HCT116 (cell line): ENCODE results near the gene ERP27. TPM values are rescaled to one million over a fixed set of nuclear protein-coding genes. Genes with fewer than 3 reads are reported as not detected.
A peak's percentile ranks its signal among the peaks of the same experiment; 100 is the strongest.

Experiments used
- ATAC-seq: fragments of 200-7000 bp; cut with Tn5 transposase; 2 replicates; pipeline ENCODE4 v1.9.1; 2020; ENCODE audit warnings: mild to moderate bottlenecking, moderate library complexity
- BruUV-seq: library from RNA; stranded (reverse); fragments of 400-500 nt; replicated peaks from 2 replicates; lab custom pipeline; 2021; lab: Mats Ljungman, UMichigan
- CTCF ChIA-PET: fragments of 300-600 bp; sonication (Branson Sonifier 250); formaldehyde crosslinking; loops from one replicate; lab custom pipeline; 2021; ENCODE audit warnings: antibody characterized with exemption; lab: Charles Lee
- POLR2A ChIA-PET: fragments of 300-600, 350-600 bp; sonication (Branson Sonifier 250); formaldehyde crosslinking; loops from one replicate; lab custom pipeline; 2021; ENCODE audit warnings: antibody characterized with exemption; lab: Charles Lee
- RAD21 ChIA-PET, 2 experiments: fragments of 300-600 bp; sonication (Branson Sonifier 250); formaldehyde crosslinking; loops; one replicate each; lab custom pipeline; 2023; ENCODE audit warnings: low total read pairs in 2 of 2; ENCODE audit not compliant: uncharacterized antibody in 2 of 2, unreplicated experiment in 2 of 2, low non-redundant PET in 1 of 2; lab: Charles Lee
- DNase-seq: peaks from one replicate; pipeline ENCODE4 v3.0.0-alpha.2; 2010; ENCODE audit warnings: low read depth, low spot score
- H2AFZ ChIP-seq: fragments of 200-600 bp; shearing (Covaris generic), sonication (generic); 2 replicates; pipeline ENCODE4 v1.6.1; 2017; ENCODE audit warnings: low read depth, mixed run types, mixed read lengths, antibody characterized with exemption, low read length; ENCODE audit not compliant: poor library complexity, severe bottlenecking
- H3K27ac ChIP-seq: 2 replicates; pipeline ENCODE4 v1.5.1; 2012; ENCODE audit warnings: low read depth, low read length
- H3K27me3 ChIP-seq: fragments of 200-600 bp; sonication (generic); 2 replicates; pipeline ENCODE4 v1.6.1; 2016; ENCODE audit warnings: mixed run types, low read length, mixed read lengths; ENCODE audit not compliant: insufficient read depth
- H3K36me3 ChIP-seq, 2 experiments: fragments of 200-500 bp in 1 of 2; fragments of 200-600 bp in 1 of 2; sonication (Bioruptor generic) in 1 of 2; sonication (generic) in 1 of 2; 2 replicates each; pipeline versions ENCODE4 v1.5.1 to v1.6.1; 2014 to 2016; ENCODE audit warnings: low read length in 2 of 2, inconsistent platforms in 1 of 2, mixed read lengths in 1 of 2, mixed run types in 1 of 2; ENCODE audit not compliant: insufficient read depth in 2 of 2, control insufficient read depth in 1 of 2
- H3K4me1 ChIP-seq, 2 experiments: fragments of 200-600 bp in 1 of 2; sonication (generic) in 1 of 2; 2 replicates each; pipeline versions ENCODE4 v1.5.1 to v1.6.1; 2012 to 2017; ENCODE audit warnings: low read length in 2 of 2, inconsistent platforms in 1 of 2, mild to moderate bottlenecking in 1 of 2, mixed read lengths in 1 of 2, mixed run types in 1 of 2, moderate library complexity in 1 of 2; ENCODE audit not compliant: insufficient read depth in 2 of 2, control insufficient read depth in 1 of 2
- H3K4me2 ChIP-seq: fragments of 200-600 bp; sonication (generic); 2 replicates; pipeline ENCODE4 v1.6.1; 2017; ENCODE audit warnings: mixed run types, low read length, mixed read lengths
- H3K4me3 ChIP-seq, 2 experiments: fragments of 200-600 bp in 1 of 2; sonication (generic) in 1 of 2; replicated peaks in 1 of 2; 2 replicates each; pipeline ENCODE4 v1.5.1; 2011 to 2016; ENCODE audit warnings: low read length in 2 of 2, control low read depth in 1 of 2, low read depth in 1 of 2, mild to moderate bottlenecking in 1 of 2, mixed read lengths in 1 of 2, mixed run types in 1 of 2
- H3K79me2 ChIP-seq: fragments of 200-600 bp; sonication (generic); 2 replicates; pipeline ENCODE4 v1.6.1; 2017; ENCODE audit warnings: mild to moderate bottlenecking, mixed run types, low read length, moderate library complexity, mixed read lengths; ENCODE audit not compliant: insufficient read depth
- H3K9ac ChIP-seq: fragments of 200-600 bp; sonication (generic); 2 replicates; pipeline ENCODE4 v1.6.1; 2016; ENCODE audit warnings: low read length, mixed read lengths
- H3K9me2 ChIP-seq: fragments of 200-600 bp; sonication (generic), shearing (Covaris generic); 2 replicates; pipeline ENCODE4 v1.6.1; 2017; ENCODE audit warnings: mixed run types, mild to moderate bottlenecking, moderate library complexity; ENCODE audit not compliant: insufficient read depth
- H3K9me3 ChIP-seq, 2 experiments: fragments of 200-500 bp in 1 of 2; fragments of 200-600 bp in 1 of 2; sonication (Bioruptor generic) in 1 of 2; sonication (generic) in 1 of 2; 2 replicates each; pipeline ENCODE4 v1.6.1; 2014 to 2017; ENCODE audit warnings: low read length in 2 of 2, mixed read lengths in 2 of 2, inconsistent platforms in 1 of 2, low read depth in 1 of 2, mild to moderate bottlenecking in 1 of 2, mixed run types in 1 of 2, moderate library complexity in 1 of 2; ENCODE audit not compliant: control insufficient read depth in 1 of 2, insufficient read depth in 1 of 2
- H4K20me1 ChIP-seq: fragments of 200-600 bp; sonication (generic), shearing (Covaris generic); 2 replicates; pipeline ENCODE4 v1.6.1; 2017; ENCODE audit warnings: mixed run types, mild to moderate bottlenecking, moderate library complexity; ENCODE audit not compliant: insufficient read depth
- CBX3 ChIP-seq: IDR thresholded peaks from 2 replicates; pipeline ENCODE4 v1.6.1; 2012; ENCODE audit warnings: low read depth
- ELF1 ChIP-seq: IDR thresholded peaks from 2 replicates; pipeline ENCODE4 v1.6.1; 2012; ENCODE audit warnings: low read depth, borderline replicate concordance
- EZH2phosphoT487 ChIP-seq: fragments of 200-600 bp; IDR thresholded peaks from 2 replicates; pipeline ENCODE4 v1.6.1; 2018; ENCODE audit warnings: antibody characterized with exemption, borderline replicate concordance
- FOSL1 ChIP-seq: IDR thresholded peaks from 2 replicates; pipeline ENCODE4 v1.6.1; 2012; ENCODE audit warnings: low read depth
- JUND ChIP-seq: IDR thresholded peaks from 2 replicates; pipeline ENCODE4 v1.6.1; 2012
- POLR2A ChIP-seq: IDR thresholded peaks from 2 replicates; pipeline ENCODE4 v1.7.0; 2011; ENCODE audit warnings: borderline replicate concordance; ENCODE audit not compliant: insufficient read depth, insufficient read length; ENCODE audit errors: extremely low read depth
- RAD21 ChIP-seq: IDR thresholded peaks from 2 replicates; pipeline ENCODE4 v1.6.1; 2012; ENCODE audit warnings: low read depth, mild to moderate bottlenecking
- SIN3A ChIP-seq: IDR thresholded peaks from 2 replicates; pipeline ENCODE4 v1.6.1; 2012; ENCODE audit warnings: low read depth
- SP1 ChIP-seq: IDR thresholded peaks from 2 replicates; pipeline ENCODE4 v1.6.1; 2012; ENCODE audit warnings: low read depth
- ZNF274 ChIP-seq: fragments of 200-500 bp; sonication (Bioruptor generic); IDR thresholded peaks from 2 replicates; pipeline ENCODE4 v1.6.1; 2014; ENCODE audit warnings: mild to moderate bottlenecking, low read depth, low read length, inconsistent platforms
- intact Hi-C: fragments of 100-400 bp; cut with micrococcal nuclease; formaldehyde crosslinking; loops from 2 replicates; pipeline ENCODE4 v1.10.0; 2022
- total RNA-seq: library from RNA; stranded (reverse); gene quantifications from one replicate; pipeline ENCODE4 v1.2.1, GENCODE V29; 2021; ENCODE audit not compliant: unreplicated experiment
- TF ChIP-seq, protein P1 (sequence below): IDR thresholded peaks from 2 replicates; pipeline ENCODE4 v1.6.1; 2011; ENCODE audit warnings: mild to moderate bottlenecking, low read length, moderate library complexity; ENCODE audit not compliant: insufficient replicate concordance; ENCODE audit errors: extremely low read depth
- TF ChIP-seq, protein P2 (sequence below), 3 experiments: fragments of 200-600 bp in 1 of 3; sonication (generic) in 1 of 3; IDR thresholded peaks in 2 of 3; conservative IDR thresholded peaks in 1 of 3; 2 replicates each; pipeline ENCODE4 v1.5.1; 2012 to 2017; ENCODE audit warnings: low read depth in 2 of 3, low read length in 2 of 3, antibody characterized with exemption in 1 of 3, borderline replicate concordance in 1 of 3, control low read depth in 1 of 3, mild to moderate bottlenecking in 1 of 3, mixed read lengths in 1 of 3, mixed run types in 1 of 3, moderate library complexity in 1 of 3; ENCODE audit not compliant: insufficient read depth in 1 of 3
- TF ChIP-seq, protein P3 (sequence below): IDR thresholded peaks from 2 replicates; pipeline ENCODE4 v1.6.1; 2012
- TF ChIP-seq, protein P4 (sequence below): IDR thresholded peaks from 2 replicates; pipeline ENCODE4 v1.6.1; 2012; ENCODE audit warnings: low read depth

Gene ERP27
- total RNA-seq, 1 experiment from 2014 or later, result 0.39 TPM

DNA sequence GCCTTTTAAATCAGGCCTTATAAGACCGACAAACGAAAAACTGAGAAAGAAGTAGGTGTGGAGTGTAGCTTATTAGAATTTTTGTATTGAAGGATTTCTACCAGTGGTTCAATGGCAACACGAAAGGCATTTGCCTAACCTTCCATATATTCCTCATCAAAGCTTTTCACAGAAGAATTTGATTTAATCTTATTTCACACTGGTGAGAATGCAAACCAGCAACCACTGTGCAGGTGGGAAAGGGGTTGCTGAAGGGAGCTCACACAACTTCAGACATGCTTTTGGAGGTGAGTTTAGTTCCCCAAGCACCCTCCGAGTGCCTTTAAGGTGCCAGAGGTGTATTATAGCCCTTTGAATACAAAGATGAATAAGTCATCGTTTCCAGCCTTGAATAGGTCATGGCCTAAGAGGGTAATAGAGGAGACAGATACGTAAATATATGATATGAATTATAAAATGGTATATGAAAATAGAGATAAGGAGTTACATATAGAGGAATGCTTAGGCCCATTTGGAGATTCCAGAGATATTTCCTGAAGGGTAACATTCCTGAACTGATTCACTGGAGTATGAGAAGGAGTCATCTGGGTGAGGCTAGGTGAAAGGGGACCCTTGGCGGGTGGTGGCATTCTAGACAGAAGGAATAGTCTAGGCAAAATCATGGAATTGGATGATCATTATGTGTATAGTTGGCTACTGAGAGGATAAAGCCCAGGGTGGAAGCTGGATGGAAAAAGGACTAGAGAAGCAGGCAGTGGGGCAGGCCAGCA lies 6.4 kb downstream of the ERP27 start (continued):
- TF ChIP-seq, protein P1, sequence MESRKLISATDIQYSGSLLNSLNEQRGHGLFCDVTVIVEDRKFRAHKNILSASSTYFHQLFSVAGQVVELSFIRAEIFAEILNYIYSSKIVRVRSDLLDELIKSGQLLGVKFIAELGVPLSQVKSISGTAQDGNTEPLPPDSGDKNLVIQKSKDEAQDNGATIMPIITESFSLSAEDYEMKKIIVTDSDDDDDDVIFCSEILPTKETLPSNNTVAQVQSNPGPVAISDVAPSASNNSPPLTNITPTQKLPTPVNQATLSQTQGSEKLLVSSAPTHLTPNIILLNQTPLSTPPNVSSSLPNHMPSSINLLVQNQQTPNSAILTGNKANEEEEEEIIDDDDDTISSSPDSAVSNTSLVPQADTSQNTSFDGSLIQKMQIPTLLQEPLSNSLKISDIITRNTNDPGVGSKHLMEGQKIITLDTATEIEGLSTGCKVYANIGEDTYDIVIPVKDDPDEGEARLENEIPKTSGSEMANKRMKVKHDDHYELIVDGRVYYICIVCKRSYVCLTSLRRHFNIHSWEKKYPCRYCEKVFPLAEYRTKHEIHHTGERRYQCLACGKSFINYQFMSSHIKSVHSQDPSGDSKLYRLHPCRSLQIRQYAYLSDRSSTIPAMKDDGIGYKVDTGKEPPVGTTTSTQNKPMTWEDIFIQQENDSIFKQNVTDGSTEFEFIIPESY, result no peak
- TF ChIP-seq FOSL1, result no peak

DNA sequence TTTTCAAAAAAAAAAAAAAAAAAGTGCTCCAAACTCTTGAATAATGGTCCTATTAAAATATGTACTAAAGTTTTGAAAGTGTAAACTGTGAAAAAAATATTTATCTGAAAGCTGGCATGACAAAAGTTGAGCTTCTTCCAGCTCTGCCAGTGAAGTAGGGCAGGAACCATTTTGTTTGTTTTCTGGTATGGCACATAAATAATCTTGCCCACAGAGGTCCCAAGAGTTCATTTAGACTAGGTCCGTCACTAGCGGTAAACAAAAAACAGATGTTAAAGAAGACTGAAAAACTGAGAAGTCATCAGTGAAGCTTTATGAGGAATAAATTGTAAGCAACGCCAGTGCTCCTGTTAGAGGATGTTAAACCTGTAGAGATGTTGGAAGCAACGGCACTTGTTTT lies 7.0 kb downstream of the ERP27 start:
- BruUV-seq, result no TSS peak
- Histone ChIP-seq H3K4me2 (no peak overlapping the region), H3K4me3 (no peak overlapping the region), H3K9ac (no peak overlapping the region), H3K4me1 (peaks cover 16 to 28% of the 10 kb centered on the region in 2 experiments; a peak in 3 of 4 replicates), H3K27me3 (no peaks in the 10 kb centered on the region), H3K9me2 (no peaks in the 10 kb centered on the region; the same call in 1 of the 2 replicates), H3K27ac (no peak overlapping the region), H3K9me3 (no peaks in the 10 kb centered on the region), H2AFZ (peak overlapping the region; percentile 79), H4K20me1 (no peaks in the 10 kb centered on the region), H3K79me2 (no peaks in the 10 kb centered on the region), H3K36me3 (no peaks in the 10 kb centered on the region)
- RAD21 ChIA-PET, result no interaction called here
- no peak for ATAC-seq
- intact Hi-C loops, result no loop called here
- no peak for DNase-seq
- CTCF ChIA-PET, result no interaction called here
- POLR2A ChIA-PET, result no interaction called here
- TF ChIP-seq, protein P2, sequence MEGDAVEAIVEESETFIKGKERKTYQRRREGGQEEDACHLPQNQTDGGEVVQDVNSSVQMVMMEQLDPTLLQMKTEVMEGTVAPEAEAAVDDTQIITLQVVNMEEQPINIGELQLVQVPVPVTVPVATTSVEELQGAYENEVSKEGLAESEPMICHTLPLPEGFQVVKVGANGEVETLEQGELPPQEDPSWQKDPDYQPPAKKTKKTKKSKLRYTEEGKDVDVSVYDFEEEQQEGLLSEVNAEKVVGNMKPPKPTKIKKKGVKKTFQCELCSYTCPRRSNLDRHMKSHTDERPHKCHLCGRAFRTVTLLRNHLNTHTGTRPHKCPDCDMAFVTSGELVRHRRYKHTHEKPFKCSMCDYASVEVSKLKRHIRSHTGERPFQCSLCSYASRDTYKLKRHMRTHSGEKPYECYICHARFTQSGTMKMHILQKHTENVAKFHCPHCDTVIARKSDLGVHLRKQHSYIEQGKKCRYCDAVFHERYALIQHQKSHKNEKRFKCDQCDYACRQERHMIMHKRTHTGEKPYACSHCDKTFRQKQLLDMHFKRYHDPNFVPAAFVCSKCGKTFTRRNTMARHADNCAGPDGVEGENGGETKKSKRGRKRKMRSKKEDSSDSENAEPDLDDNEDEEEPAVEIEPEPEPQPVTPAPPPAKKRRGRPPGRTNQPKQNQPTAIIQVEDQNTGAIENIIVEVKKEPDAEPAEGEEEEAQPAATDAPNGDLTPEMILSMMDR (IDR thresholded peaks at IDR 0.05 in 2 of 3, conservative IDR thresholded peaks at IDR 0.05 in 1 of 3; ENCODE audit: borderline replicate concordance in 1 of 3, insufficient read depth in 1 of 3, low read depth in 2 of 3, low read length in 2 of 3), result no peak
- TF ChIP-seq ELF1 (no peak), RAD21 (no peak), POLR2A (no peak), SP1 (no peak), ZNF274 (no peak), JUND (no peak), CBX3 (no peak), EZH2phosphoT487 (no peak), FOSL1 (no peak), SIN3A (no peak)
- TF ChIP-seq, protein P1, result no peak
- TF ChIP-seq, protein P3, sequence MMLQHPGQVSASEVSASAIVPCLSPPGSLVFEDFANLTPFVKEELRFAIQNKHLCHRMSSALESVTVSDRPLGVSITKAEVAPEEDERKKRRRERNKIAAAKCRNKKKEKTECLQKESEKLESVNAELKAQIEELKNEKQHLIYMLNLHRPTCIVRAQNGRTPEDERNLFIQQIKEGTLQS, result no peak
- TF ChIP-seq, protein P4, sequence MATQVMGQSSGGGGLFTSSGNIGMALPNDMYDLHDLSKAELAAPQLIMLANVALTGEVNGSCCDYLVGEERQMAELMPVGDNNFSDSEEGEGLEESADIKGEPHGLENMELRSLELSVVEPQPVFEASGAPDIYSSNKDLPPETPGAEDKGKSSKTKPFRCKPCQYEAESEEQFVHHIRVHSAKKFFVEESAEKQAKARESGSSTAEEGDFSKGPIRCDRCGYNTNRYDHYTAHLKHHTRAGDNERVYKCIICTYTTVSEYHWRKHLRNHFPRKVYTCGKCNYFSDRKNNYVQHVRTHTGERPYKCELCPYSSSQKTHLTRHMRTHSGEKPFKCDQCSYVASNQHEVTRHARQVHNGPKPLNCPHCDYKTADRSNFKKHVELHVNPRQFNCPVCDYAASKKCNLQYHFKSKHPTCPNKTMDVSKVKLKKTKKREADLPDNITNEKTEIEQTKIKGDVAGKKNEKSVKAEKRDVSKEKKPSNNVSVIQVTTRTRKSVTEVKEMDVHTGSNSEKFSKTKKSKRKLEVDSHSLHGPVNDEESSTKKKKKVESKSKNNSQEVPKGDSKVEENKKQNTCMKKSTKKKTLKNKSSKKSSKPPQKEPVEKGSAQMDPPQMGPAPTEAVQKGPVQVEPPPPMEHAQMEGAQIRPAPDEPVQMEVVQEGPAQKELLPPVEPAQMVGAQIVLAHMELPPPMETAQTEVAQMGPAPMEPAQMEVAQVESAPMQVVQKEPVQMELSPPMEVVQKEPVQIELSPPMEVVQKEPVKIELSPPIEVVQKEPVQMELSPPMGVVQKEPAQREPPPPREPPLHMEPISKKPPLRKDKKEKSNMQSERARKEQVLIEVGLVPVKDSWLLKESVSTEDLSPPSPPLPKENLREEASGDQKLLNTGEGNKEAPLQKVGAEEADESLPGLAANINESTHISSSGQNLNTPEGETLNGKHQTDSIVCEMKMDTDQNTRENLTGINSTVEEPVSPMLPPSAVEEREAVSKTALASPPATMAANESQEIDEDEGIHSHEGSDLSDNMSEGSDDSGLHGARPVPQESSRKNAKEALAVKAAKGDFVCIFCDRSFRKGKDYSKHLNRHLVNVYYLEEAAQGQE, result no peak
